ENCODE data around the gene C1orf167. TPM values are rescaled to one million over a fixed set of nuclear protein-coding genes. Genes with fewer than 3 reads are reported as not detected.

The C1orf167 gene
- polyA plus RNA-seq, 1 donor from 2014 or later = not detected

GRCh38 chr1:11746795-11747487 is 15.1 kb upstream of the C1orf167 start:
- peaks cover 2% of the 10 kb centered on the region for H3K36me3 Mint-ChIP-seq
- H3K9me3 Mint-ChIP-seq = no peaks in the 10 kb centered on the region
- H3K27me3 Mint-ChIP-seq = no peaks in the 10 kb centered on the region
- H3K4me3 Mint-ChIP-seq = peak overlapping the region in 1 of 4 donors; percentile 43
- H3K27ac Mint-ChIP-seq = no peak overlapping the region
- H3K4me1 Mint-ChIP-seq = peaks cover 6 to 17% (median 9%) of the 10 kb centered on the region in 3 donors

GRCh38 chr1:11748294-11749202 is 13.4 kb upstream of the C1orf167 start:
- H3K27me3 Mint-ChIP-seq = peaks cover 2% of the 10 kb centered on the region
- H3K36me3 Mint-ChIP-seq = peaks cover 2% of the 10 kb centered on the region
- no peak overlapping the region for H3K27ac Mint-ChIP-seq
- H3K9me3 Mint-ChIP-seq = no peaks in the 10 kb centered on the region
- no peak overlapping the region for H3K4me3 Mint-ChIP-seq
- H3K4me1 Mint-ChIP-seq = peaks cover 4 to 12% (median 6%) of the 10 kb centered on the region in 3 donors

GRCh38 chr1:11749203-11749689 is 12.7 kb upstream of the C1orf167 start:
- Mint-ChIP-seq H3K4me3 (no peak overlapping the region), H3K36me3 (peaks cover 2% of the 10 kb centered on the region), H3K27me3 (peaks cover 2% of the 10 kb centered on the region), H3K27ac (no peak overlapping the region), H3K9me3 (no peaks in the 10 kb centered on the region), H3K4me1 (peaks cover 4 to 12% (median 6%) of the 10 kb centered on the region in 3 donors)

- H3K27me3 Mint-ChIP-seq = peaks cover 2% of the 10 kb centered on the region
- no peak overlapping the region for H3K4me3 Mint-ChIP-seq
- peaks cover 4 to 12% (median 6%) of the 10 kb centered on the region in 3 donors for H3K4me1 Mint-ChIP-seq
- no peaks in the 10 kb centered on the region for H3K9me3 Mint-ChIP-seq
- no peak overlapping the region for H3K27ac Mint-ChIP-seq
- H3K36me3 Mint-ChIP-seq = peaks cover 2% of the 10 kb centered on the region
Measured at GRCh38 chr1:11749996-11750395, 12.0 kb upstream of the C1orf167 start.

GRCh38 chr1:11751087-11751486 is 10.9 kb upstream of the C1orf167 start:
- Mint-ChIP-seq H3K27ac (no peak overlapping the region), H3K4me3 (peak overlapping the region in 1 of 4 donors; percentile 63), H3K4me1 (peaks cover 4 to 8% (median 6%) of the 10 kb centered on the region in 3 donors), H3K9me3 (no peaks in the 10 kb centered on the region), H3K27me3 (peaks cover 3% of the 10 kb centered on the region), H3K36me3 (peaks cover 2% of the 10 kb centered on the region)

GRCh38 chr1:11752359-11753088 is 9.5 kb upstream of the C1orf167 start:
- Mint-ChIP-seq H3K4me1 (peaks cover 0 to 3% (median 3%) of the 10 kb centered on the region in 3 donors), H3K4me3 (no peak overlapping the region), H3K27ac (peak overlapping the region in 1 of 3 donors; percentile 77), H3K9me3 (no peaks in the 10 kb centered on the region), H3K36me3 (no peaks in the 10 kb centered on the region), H3K27me3 (peaks cover 9% of the 10 kb centered on the region)

- no peak overlapping the region for H3K4me3 Mint-ChIP-seq
- H3K27ac Mint-ChIP-seq = no peak overlapping the region
- H3K4me1 Mint-ChIP-seq = peaks cover 0 to 3% (median 3%) of the 10 kb centered on the region in 3 donors
- no peaks in the 10 kb centered on the region for H3K36me3 Mint-ChIP-seq
- no peaks in the 10 kb centered on the region for H3K9me3 Mint-ChIP-seq
- peaks cover 9% of the 10 kb centered on the region for H3K27me3 Mint-ChIP-seq
Measured at GRCh38 chr1:11753555-11754208, 8.3 kb upstream of the C1orf167 start.

GRCh38 chr1:11757047-11757446 is 4.9 kb upstream of the C1orf167 start:
- no peak overlapping the region for H3K27ac Mint-ChIP-seq
- peaks cover 16% of the 10 kb centered on the region for H3K27me3 Mint-ChIP-seq
- no peaks in the 10 kb centered on the region for H3K9me3 Mint-ChIP-seq
- peaks cover 3% of the 10 kb centered on the region for H3K36me3 Mint-ChIP-seq
- peaks cover 0 to 1% (median 0%) of the 10 kb centered on the region in 3 donors for H3K4me1 Mint-ChIP-seq
- H3K4me3 Mint-ChIP-seq = no peak overlapping the region

GRCh38 chr1:11759791-11760190 is 2.2 kb upstream of the C1orf167 start:
- Mint-ChIP-seq H3K9me3 (no peaks in the 10 kb centered on the region), H3K4me3 (no peak overlapping the region)

GRCh38 chr1:11761285-11761684 is 708 bp upstream of the C1orf167 start:
- Mint-ChIP-seq H3K4me3 (peak overlapping the region in 1 of 4 donors; percentile 76), H3K27ac (peak overlapping the region in 1 of 3 donors; percentile 71), H3K36me3 (peaks cover 3% of the 10 kb centered on the region), H3K4me1 (peaks cover 0 to 1% (median 0%) of the 10 kb centered on the region in 3 donors), H3K9me3 (no peaks in the 10 kb centered on the region), H3K27me3 (peaks cover 20% of the 10 kb centered on the region)

More at GRCh38 chr1:11759791-11760190, 2.2 kb upstream of the C1orf167 start:
- H3K27ac Mint-ChIP-seq = no peak overlapping the region
- H3K4me1 Mint-ChIP-seq = peaks cover 0 to 1% (median 0%) of the 10 kb centered on the region in 3 donors
- peaks cover 3% of the 10 kb centered on the region for H3K36me3 Mint-ChIP-seq
- peaks cover 24% of the 10 kb centered on the region for H3K27me3 Mint-ChIP-seq

GRCh38 chr1:11764115-11764514 is 2.1 kb downstream of the C1orf167 start:
- Mint-ChIP-seq H3K27ac (no peak overlapping the region), H3K4me1 (peaks cover 0 to 1% (median 0%) of the 10 kb centered on the region in 3 donors), H3K27me3 (peaks cover 16% of the 10 kb centered on the region), H3K9me3 (no peaks in the 10 kb centered on the region), H3K36me3 (peaks cover 3% of the 10 kb centered on the region), H3K4me3 (no peak overlapping the region)

- H3K36me3 Mint-ChIP-seq = peaks cover 3% of the 10 kb centered on the region
- peaks cover 16% of the 10 kb centered on the region for H3K27me3 Mint-ChIP-seq
- peaks cover 0 to 1% (median 0%) of the 10 kb centered on the region in 3 donors for H3K4me1 Mint-ChIP-seq
- H3K27ac Mint-ChIP-seq = no peak overlapping the region
- H3K9me3 Mint-ChIP-seq = no peaks in the 10 kb centered on the region
- H3K4me3 Mint-ChIP-seq = no peak overlapping the region
Measured at GRCh38 chr1:11764519-11764918, 2.5 kb downstream of the C1orf167 start.

- H3K4me3 Mint-ChIP-seq = no peak overlapping the region
- H3K9me3 Mint-ChIP-seq = no peaks in the 10 kb centered on the region
- H3K27me3 Mint-ChIP-seq = peaks cover 16% of the 10 kb centered on the region
- H3K27ac Mint-ChIP-seq = no peak overlapping the region
- H3K4me1 Mint-ChIP-seq = peaks cover 0 to 1% (median 0%) of the 10 kb centered on the region in 3 donors
- no peaks in the 10 kb centered on the region for H3K36me3 Mint-ChIP-seq
Measured at GRCh38 chr1:11765661-11766428, 3.9 kb downstream of the C1orf167 start.

- Mint-ChIP-seq H3K4me3 (no peak overlapping the region), H3K27ac (no peak overlapping the region), H3K9me3 (no peaks in the 10 kb centered on the region), H3K36me3 (no peaks in the 10 kb centered on the region), H3K27me3 (peaks cover 15% of the 10 kb centered on the region), H3K4me1 (no peaks in the 10 kb centered on the region)
Measured at GRCh38 chr1:11766429-11766776, 4.4 kb downstream of the C1orf167 start.

All from IgD-negative memory B cell (primary cell).